ENCODE results near the gene NHERF2.

The NHERF2 gene

DNA sequence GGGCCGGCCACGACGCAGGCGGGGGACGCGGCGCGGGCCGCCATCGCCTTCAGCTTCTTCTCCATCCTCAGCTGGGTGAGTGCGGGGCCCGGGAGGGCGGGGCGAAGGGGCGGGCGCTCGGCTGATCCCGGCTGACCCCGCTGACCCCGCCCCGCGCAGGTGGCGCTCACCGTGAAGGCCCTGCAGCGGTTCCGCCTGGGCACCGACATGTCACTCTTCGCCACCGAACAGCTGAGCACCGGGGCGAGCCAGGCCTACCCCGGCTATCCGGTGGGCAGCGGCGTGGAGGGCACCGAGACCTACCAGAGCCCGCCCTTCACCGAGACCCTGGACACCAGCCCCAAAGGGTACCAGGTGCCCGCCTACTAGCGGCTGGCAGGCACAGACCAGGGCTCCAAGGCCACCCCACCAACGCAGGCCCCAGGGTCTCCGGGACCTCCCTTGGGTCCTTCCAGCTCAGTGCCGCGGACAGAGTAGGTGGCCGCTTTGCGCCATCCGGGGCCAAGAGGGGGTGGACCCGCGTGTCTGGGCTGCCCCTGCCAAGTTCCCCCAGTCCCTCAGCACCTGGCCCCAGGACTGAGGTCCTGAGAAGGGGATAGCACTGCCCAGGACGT is 33.9 kb upstream of the NHERF2 start:
- in situ Hi-C loops (cut with HindIII; ENCODE audit: low pct_ligation_motif_present, low sequenced_read_pairs) = no loop called here
- H3K27me3 ChIP-seq (replicated peaks) = peaks cover 21% of the 10 kb centered on the region
- DNase-seq = no peak
- no peak overlapping the region for H3K27ac ChIP-seq
- no peak overlapping the region for H3K4me3 ChIP-seq (ENCODE audit: low read depth, low read length)
- peaks cover 13% of the 10 kb centered on the region for H3K36me3 ChIP-seq (replicated peaks)
- TF ChIP-seq, protein P1, sequence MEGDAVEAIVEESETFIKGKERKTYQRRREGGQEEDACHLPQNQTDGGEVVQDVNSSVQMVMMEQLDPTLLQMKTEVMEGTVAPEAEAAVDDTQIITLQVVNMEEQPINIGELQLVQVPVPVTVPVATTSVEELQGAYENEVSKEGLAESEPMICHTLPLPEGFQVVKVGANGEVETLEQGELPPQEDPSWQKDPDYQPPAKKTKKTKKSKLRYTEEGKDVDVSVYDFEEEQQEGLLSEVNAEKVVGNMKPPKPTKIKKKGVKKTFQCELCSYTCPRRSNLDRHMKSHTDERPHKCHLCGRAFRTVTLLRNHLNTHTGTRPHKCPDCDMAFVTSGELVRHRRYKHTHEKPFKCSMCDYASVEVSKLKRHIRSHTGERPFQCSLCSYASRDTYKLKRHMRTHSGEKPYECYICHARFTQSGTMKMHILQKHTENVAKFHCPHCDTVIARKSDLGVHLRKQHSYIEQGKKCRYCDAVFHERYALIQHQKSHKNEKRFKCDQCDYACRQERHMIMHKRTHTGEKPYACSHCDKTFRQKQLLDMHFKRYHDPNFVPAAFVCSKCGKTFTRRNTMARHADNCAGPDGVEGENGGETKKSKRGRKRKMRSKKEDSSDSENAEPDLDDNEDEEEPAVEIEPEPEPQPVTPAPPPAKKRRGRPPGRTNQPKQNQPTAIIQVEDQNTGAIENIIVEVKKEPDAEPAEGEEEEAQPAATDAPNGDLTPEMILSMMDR (IDR thresholded peaks at IDR 0.05; ENCODE audit: low read depth, low read length, missing control alignments) = no peak

DNA sequence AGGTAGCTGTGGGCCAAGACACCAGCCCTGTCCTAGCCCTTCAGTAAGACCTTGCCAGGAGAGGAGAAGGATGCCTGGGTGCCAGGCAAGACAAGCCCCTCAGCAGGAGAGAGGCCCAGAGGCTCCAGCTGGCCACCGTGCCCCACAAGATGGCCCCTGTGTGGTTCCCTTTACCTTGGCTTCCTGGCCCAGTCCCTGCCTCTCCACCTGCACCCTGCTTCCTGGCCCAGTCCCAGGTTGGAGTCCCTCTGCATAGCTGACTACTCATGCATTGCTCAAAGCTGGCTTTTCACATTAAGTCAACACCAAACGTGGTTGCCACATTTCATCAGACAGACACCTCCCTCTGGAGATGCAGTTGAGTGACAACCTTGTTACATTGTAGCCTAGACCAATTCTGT is 33.0 kb upstream of the NHERF2 start:
- Histone ChIP-seq H3K27me3 (replicated peaks) (peaks cover 20% of the 10 kb centered on the region), H3K4me3 (ENCODE audit: low read depth, low read length) (no peak overlapping the region), H3K36me3 (replicated peaks) (peaks cover 22% of the 10 kb centered on the region), H3K27ac (no peak overlapping the region)
- TF ChIP-seq, protein P1 (IDR thresholded peaks at IDR 0.05; ENCODE audit: low read depth, low read length, missing control alignments) = no peak
- in situ Hi-C loops (cut with HindIII; ENCODE audit: low pct_ligation_motif_present, low sequenced_read_pairs) = no loop called here
- no peak for DNase-seq

DNA sequence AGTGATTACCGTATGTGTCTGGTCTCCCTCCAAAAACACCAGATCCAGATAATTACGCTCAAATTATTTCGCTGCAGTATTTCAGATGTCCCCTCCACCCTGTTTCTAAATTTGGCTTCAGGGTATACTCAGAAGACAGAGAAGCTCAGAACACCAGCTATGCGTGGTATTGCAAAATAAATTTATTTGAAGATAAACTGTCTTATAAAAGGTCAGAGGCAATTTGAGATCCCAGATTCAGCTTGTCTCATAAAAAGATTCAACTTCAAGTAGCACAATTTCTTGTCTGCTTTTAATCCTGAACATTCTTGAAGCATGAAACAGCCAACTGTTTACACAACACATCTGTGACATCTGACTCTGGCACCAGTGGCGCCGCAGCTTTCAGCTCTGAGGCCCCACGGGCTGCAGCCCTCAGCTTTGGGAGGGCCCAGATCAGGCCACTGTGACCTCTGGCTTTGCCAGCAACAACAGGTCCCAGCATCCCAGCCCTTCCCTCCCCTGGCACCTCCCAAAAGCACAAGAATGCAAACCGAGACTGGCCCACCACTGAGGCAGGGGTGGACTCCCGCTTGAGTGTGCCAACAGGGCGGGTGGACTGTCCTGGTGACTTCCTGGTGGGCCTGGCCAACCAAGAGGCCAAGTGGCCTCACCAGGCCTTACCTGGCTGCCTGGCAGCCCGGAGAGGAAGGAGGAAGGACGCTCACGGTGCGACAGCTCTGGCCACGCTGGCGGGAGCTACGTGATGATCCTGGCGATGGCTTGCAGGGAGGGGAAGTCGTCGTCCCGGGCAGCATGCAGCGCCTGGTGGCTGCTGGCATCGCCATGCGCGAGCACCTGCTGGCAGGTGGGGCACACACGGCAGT is 29.0 kb upstream of the NHERF2 start:
- in situ Hi-C loops (cut with HindIII; ENCODE audit: low pct_ligation_motif_present, low sequenced_read_pairs) = no loop called here
- TF ChIP-seq, protein P1 (IDR thresholded peaks at IDR 0.05; ENCODE audit: low read depth, low read length, missing control alignments) = no peak
- H3K27ac ChIP-seq = no peak overlapping the region
- no peaks in the 10 kb centered on the region for H3K27me3 ChIP-seq (replicated peaks)
- no peak overlapping the region for H3K4me3 ChIP-seq (ENCODE audit: low read depth, low read length)
- H3K36me3 ChIP-seq (replicated peaks) = peaks cover 60% of the 10 kb centered on the region
- no peak for DNase-seq

DNA sequence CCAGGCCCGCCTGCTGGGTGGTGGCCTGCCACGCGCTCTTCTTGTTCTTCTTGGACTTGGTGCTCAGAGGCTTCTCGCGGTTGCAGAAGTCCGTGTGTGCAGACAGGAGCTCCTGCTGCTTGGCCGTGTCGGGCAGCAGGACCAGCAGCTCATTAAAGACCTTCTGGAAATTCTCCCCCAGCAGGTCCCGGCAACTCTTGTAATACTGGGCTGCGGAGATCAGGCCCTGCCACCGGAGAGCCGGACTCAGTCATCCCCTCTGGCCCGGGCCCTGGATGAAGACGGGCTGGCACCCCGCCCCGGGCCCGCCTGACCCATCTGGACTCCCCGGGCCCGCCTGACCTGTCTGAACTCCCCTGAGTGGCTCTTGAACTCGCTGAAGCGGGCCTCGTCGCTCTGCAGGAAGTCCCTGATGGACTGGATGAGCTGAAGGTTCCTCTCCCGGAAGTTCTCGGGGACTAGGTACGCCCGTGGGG is 28.3 kb upstream of the NHERF2 start:
- Histone ChIP-seq H3K4me3 (ENCODE audit: low read depth, low read length) (no peak overlapping the region), H3K27me3 (replicated peaks) (no peaks in the 10 kb centered on the region), H3K36me3 (replicated peaks) (peaks cover 67% of the 10 kb centered on the region), H3K27ac (no peak overlapping the region)
- TF ChIP-seq, protein P1 (IDR thresholded peaks at IDR 0.05; ENCODE audit: low read depth, low read length, missing control alignments) = no peak
- in situ Hi-C loops (cut with HindIII; ENCODE audit: low pct_ligation_motif_present, low sequenced_read_pairs) = no loop called here
- no peak for DNase-seq

DNA sequence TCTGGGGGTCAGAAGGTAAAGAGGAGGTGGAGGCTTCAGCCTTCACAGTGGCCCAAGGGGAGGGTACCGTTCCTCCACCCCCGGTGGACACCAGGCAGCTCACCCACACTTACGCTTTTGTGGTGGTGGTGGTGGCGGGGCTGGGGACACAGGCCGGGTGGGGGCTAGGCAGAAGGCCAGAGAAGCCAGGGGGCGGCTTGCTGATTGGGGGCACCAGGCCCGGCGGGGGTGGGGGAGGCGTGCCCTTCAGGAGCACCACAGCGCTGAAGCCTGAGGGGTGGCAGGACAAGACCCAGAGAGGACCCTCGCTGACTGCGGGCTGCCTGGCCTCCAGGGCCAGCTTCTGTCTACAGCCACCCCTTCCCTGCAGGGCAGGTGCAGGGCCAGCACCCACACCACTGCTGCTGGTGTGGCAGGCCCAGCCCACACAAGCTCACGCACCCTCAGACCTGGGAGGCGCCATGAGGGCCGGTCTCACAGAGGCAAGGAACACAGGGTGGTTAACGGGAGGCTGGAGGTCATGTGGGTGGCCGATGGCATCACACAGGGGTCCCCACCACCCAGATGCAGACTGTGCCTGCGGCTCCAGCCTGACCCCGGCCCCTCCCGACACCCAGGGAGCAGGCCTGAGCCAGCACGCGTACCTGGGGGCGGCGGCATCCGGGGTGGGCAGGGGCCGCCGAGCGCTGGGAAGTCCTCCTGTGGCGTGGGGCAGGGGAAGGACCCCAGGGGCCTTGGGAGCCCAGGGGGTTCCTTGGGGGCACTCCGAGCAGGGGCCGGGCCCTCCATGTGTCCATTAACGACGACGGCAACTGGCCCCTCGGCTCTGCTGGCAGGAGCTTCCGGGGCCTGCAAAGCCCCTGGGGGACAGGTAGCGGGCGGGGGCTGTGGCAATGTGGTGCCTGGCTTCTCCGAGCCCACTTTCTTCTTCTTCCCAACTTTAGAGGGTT is 27.6 kb upstream of the NHERF2 start:
- TF ChIP-seq, protein P1 (IDR thresholded peaks at IDR 0.05; ENCODE audit: low read depth, low read length, missing control alignments) = no peak
- Histone ChIP-seq H3K27ac (no peak overlapping the region), H3K27me3 (replicated peaks) (no peaks in the 10 kb centered on the region), H3K4me3 (ENCODE audit: low read depth, low read length) (no peak overlapping the region), H3K36me3 (replicated peaks) (peaks cover 69% of the 10 kb centered on the region)
- no peak for DNase-seq
- in situ Hi-C loops (cut with HindIII; ENCODE audit: low pct_ligation_motif_present, low sequenced_read_pairs) = no loop called here
